HepG2 (cell line): ENCODE measurements around the gene LOC128125822.

Experiments used
- FOXK1 ChIP-seq: sonication (generic); formaldehyde crosslinking; IDR thresholded peaks from 2 replicates; pipeline ENCODE4 v1.4.0; 2020; ENCODE audit warnings: low read depth, missing genetic modification reagents, borderline replicate concordance
- MATR3 ChIP-seq: sonication (generic); formaldehyde crosslinking; IDR thresholded peaks from 2 replicates; pipeline ENCODE4 v1.4.0; 2020; ENCODE audit warnings: missing genetic modification reagents
- MAZ ChIP-seq, 2 experiments: sonication (generic) in 1 of 2; formaldehyde crosslinking in 1 of 2; IDR thresholded peaks; 2 replicates each; pipeline versions ENCODE4 v1.5.0 to v1.6.1; 2012 to 2020; ENCODE audit warnings: low read depth in 2 of 2, mild to moderate bottlenecking in 2 of 2, borderline replicate concordance in 1 of 2, improper control_type of control experiment in 1 of 2, low read length in 1 of 2, missing genetic modification reagents in 1 of 2, moderate library complexity in 1 of 2
- MIER3 ChIP-seq: IDR thresholded peaks from 2 replicates; pipeline ENCODE4 v1.6.1; 2016; ENCODE audit warnings: missing compliant biosample characterization, borderline replicate concordance
- NFE2L2 ChIP-seq: fragments of 150-350 bp; IDR thresholded peaks from 2 replicates; pipeline ENCODE4 v1.6.1; 2014; ENCODE audit warnings: low read length
- NRL ChIP-seq: sonication (generic); formaldehyde crosslinking; IDR thresholded peaks from 2 replicates; pipeline ENCODE4 v1.5.0; 2020; ENCODE audit warnings: missing genetic modification reagents, mild to moderate bottlenecking, moderate library complexity, borderline replicate concordance
- REXO4 ChIP-seq: sonication (generic); formaldehyde crosslinking; IDR thresholded peaks from 2 replicates; pipeline ENCODE4 v1.8.0; 2022; ENCODE audit warnings: missing genetic modification reagents, mild to moderate bottlenecking, borderline replicate concordance
- SOX5 ChIP-seq: IDR thresholded peaks from 2 replicates; pipeline ENCODE4 v1.6.1; 2016; ENCODE audit warnings: borderline replicate concordance
- THAP11 ChIP-seq: IDR thresholded peaks from 2 replicates; pipeline ENCODE4 v1.6.1; 2016; ENCODE audit warnings: missing biosample characterization, missing genetic modification reagents
- ZFY ChIP-seq: sonication (generic); formaldehyde crosslinking; IDR thresholded peaks from 2 replicates; pipeline ENCODE4 v1.4.0; 2020; ENCODE audit warnings: missing genetic modification reagents
- ZKSCAN8 ChIP-seq: IDR thresholded peaks from 2 replicates; pipeline ENCODE4 v1.6.1; 2016; ENCODE audit warnings: borderline replicate concordance, missing genetic modification reagents, missing compliant biosample characterization
- ZMYM3 ChIP-seq: sonication (generic); formaldehyde crosslinking; IDR thresholded peaks from 2 replicates; pipeline ENCODE4 v1.5.1; 2020; ENCODE audit warnings: mild to moderate bottlenecking, missing genetic modification reagents
- ZNF292 ChIP-seq: sonication (generic); formaldehyde crosslinking; IDR thresholded peaks from 2 replicates; pipeline ENCODE4 v1.8.1; 2022; ENCODE audit warnings: mild to moderate bottlenecking, low read depth, missing genetic modification reagents, borderline replicate concordance
- ZNF362 ChIP-seq: sonication (generic); formaldehyde crosslinking; IDR thresholded peaks from 2 replicates; pipeline ENCODE4 v1.4.0; 2020; ENCODE audit warnings: missing genetic modification reagents, mild to moderate bottlenecking, borderline replicate concordance
- ZNF562 ChIP-seq: sonication (generic); formaldehyde crosslinking; IDR thresholded peaks from 2 replicates; pipeline ENCODE4 v1.8.0; 2022; ENCODE audit warnings: missing genetic modification reagents, borderline replicate concordance
- ZNF580 ChIP-seq: IDR thresholded peaks from 2 replicates; pipeline ENCODE4 v1.6.1; 2016; ENCODE audit warnings: low read depth, borderline replicate concordance
- TF ChIP-seq, protein P1 (sequence below): sonication (generic); formaldehyde crosslinking; IDR thresholded peaks from 2 replicates; pipeline ENCODE4 v1.5.0; 2020; ENCODE audit warnings: missing genetic modification reagents, mild to moderate bottlenecking, borderline replicate concordance
- TF ChIP-seq, protein P2 (sequence below): sonication (generic); formaldehyde crosslinking; IDR thresholded peaks from 2 replicates; pipeline ENCODE4 v1.8.0; 2022; ENCODE audit warnings: mild to moderate bottlenecking, missing genetic modification reagents; ENCODE audit not compliant: insufficient replicate concordance
- TF ChIP-seq, protein P3 (sequence below): sonication (generic); formaldehyde crosslinking; IDR thresholded peaks from 2 replicates; pipeline ENCODE4 v1.4.0; 2020; ENCODE audit warnings: low read depth, missing genetic modification reagents

LOC128125822 gene

DNA sequence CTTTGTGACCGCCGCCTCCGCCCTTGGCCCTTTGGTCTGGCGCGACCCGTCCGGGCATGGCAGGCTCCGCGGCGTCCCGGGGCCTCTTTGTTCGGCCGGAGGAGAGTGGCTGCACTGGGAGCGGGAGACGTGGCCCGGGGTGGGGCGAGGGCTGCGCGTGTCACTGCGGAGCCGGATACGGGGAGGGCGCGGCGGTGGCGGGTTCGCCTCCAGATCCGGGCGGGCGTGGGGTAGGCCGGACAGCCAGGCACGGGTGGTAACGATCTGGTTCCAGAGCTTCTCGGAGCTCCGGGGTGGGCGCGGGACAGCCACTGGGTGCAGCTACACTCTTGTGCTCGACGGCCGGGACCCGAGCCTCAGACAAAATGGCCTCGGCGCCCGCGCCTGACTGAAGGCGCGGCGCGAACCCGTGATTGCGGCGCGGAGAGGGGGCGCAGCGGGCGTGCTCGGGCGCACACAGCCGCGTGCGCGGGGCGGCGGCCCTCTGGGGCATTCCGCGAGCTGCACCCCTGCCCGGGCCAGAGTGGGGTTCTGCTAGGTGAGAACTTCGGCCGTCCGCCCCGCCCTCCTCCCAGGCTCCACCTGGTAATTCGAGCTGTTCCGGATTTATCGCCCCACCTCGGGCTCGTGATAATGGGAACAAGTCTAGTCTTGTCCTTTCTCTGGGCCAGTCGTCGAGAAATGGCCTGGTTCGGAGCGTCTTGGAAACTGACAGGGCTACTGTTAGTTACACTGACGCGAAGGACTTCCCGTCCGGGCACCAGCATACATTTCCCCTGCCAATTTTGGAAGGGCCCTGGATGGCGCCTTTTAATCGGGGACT lies 1.0 kb downstream of the LOC128125822 start (continued):
- TF ChIP-seq MAZ (IDR thresholded peaks at IDR 0.05; ENCODE audit: borderline replicate concordance, low read depth, low read length): peak; percentile 61; the same call in 1 of the 2 replicates
- no peak; the same call in 1 of the 2 replicates for TF ChIP-seq MAZ (CRISPR knock-in tag; IDR thresholded peaks at IDR 0.05; ENCODE audit: low read depth)
- no peak for TF ChIP-seq MATR3 (CRISPR knock-in tag)
- TF ChIP-seq ZMYM3 (CRISPR knock-in tag): 0 out of 2 replicates have a peak, but pooled peaks have one; percentile 8
- peak; percentile 37; the same call in 1 of the 2 replicates for TF ChIP-seq SOX5
- no peak for TF ChIP-seq ZNF562 (CRISPR knock-in tag)
- 0 out of 2 replicates have a peak, but pooled peaks have one; percentile 61 for TF ChIP-seq REXO4 (CRISPR knock-in tag)
- no peak for TF ChIP-seq NFE2L2
- no peak; the same call in 1 of the 2 replicates for TF ChIP-seq NRL (CRISPR knock-in tag)
- TF ChIP-seq, protein P1, sequence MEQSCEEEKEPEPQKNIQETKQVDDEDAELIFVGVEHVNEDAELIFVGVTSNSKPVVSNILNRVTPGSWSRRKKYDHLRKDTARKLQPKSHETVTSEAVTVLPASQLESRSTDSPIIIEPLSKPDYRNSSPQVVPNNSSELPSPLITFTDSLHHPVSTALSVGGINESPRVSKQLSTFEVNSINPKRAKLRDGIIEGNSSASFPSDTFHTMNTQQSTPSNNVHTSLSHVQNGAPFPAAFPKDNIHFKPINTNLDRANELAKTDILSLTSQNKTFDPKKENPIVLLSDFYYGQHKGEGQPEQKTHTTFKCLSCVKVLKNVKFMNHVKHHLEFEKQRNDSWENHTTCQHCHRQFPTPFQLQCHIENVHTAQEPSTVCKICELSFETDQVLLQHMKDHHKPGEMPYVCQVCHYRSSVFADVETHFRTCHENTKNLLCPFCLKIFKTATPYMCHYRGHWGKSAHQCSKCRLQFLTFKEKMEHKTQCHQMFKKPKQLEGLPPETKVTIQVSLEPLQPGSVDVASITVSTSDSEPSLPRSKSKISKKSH (CRISPR knock-in tag): no peak; the same call in 1 of the 2 replicates
- TF ChIP-seq THAP11: 0 out of 2 replicates have a peak, but pooled peaks have one; percentile 61
- peak; percentile 26; the same call in 1 of the 2 replicates for TF ChIP-seq MIER3 (CRISPR knock-in tag)
- TF ChIP-seq, protein P2, sequence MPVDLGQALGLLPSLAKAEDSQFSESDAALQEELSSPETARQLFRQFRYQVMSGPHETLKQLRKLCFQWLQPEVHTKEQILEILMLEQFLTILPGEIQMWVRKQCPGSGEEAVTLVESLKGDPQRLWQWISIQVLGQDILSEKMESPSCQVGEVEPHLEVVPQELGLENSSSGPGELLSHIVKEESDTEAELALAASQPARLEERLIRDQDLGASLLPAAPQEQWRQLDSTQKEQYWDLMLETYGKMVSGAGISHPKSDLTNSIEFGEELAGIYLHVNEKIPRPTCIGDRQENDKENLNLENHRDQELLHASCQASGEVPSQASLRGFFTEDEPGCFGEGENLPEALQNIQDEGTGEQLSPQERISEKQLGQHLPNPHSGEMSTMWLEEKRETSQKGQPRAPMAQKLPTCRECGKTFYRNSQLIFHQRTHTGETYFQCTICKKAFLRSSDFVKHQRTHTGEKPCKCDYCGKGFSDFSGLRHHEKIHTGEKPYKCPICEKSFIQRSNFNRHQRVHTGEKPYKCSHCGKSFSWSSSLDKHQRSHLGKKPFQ (CRISPR knock-in tag): peak; percentile 78
- TF ChIP-seq FOXK1 (CRISPR knock-in tag): peak; percentile 37; the same call in 1 of the 2 replicates
- TF ChIP-seq, protein P3, sequence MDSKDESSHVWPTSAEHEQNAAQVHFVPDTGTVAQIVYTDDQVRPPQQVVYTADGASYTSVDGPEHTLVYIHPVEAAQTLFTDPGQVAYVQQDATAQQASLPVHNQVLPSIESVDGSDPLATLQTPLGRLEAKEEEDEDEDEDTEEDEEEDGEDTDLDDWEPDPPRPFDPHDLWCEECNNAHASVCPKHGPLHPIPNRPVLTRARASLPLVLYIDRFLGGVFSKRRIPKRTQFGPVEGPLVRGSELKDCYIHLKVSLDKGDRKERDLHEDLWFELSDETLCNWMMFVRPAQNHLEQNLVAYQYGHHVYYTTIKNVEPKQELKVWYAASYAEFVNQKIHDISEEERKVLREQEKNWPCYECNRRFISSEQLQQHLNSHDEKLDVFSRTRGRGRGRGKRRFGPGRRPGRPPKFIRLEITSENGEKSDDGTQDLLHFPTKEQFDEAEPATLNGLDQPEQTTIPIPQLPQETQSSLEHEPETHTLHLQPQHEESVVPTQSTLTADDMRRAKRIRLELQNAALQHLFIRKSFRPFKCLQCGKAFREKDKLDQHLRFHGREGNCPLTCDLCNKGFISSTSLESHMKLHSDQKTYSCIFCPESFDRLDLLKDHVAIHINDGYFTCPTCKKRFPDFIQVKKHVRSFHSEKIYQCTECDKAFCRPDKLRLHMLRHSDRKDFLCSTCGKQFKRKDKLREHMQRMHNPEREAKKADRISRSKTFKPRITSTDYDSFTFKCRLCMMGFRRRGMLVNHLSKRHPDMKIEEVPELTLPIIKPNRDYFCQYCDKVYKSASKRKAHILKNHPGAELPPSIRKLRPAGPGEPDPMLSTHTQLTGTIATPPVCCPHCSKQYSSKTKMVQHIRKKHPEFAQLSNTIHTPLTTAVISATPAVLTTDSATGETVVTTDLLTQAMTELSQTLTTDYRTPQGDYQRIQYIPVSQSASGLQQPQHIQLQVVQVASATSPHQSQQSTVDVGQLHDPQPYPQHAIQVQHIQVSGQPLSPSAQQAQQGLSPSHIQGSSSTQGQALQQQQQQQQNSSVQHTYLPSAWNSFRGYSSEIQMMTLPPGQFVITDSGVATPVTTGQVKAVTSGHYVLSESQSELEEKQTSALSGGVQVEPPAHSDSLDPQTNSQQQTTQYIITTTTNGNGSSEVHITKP (CRISPR knock-in tag): 0 out of 2 replicates have a peak, but pooled peaks have one; percentile 6
- TF ChIP-seq ZFY: peak; percentile 73; the same call in 1 of the 2 replicates
- TF ChIP-seq ZNF580 (CRISPR knock-in tag): peak; percentile 46; the same call in 1 of the 2 replicates
- TF ChIP-seq ZKSCAN8: no peak; the same call in 1 of the 2 replicates
- TF ChIP-seq ZNF292 (CRISPR knock-in tag): no peak; the same call in 1 of the 2 replicates
- TF ChIP-seq ZNF362: peak; percentile 72; the same call in 1 of the 2 replicates
